Fibroblast of lung (primary cell): Measurements from ENCODE around the gene FILIP1L. TPM values are rescaled to one million over a fixed set of nuclear protein-coding genes. Genes with fewer than 3 reads are reported as not detected.

Experiments
- DNase-seq, 2 donors: peaks; one replicate each; pipeline versions ENCODE4 v3.0.0 to v3.0.0-alpha.2; 2010; ENCODE audit warnings: low read depth in 2 of 2
- H2AFZ ChIP-seq: 2 replicates; pipeline ENCODE4 v1.5.1; 2012; ENCODE audit warnings: low read length, control low read depth, inconsistent platforms
- H3K27ac ChIP-seq: 2 replicates; pipeline ENCODE4 v1.5.1; 2011; ENCODE audit warnings: low read length, control low read depth; ENCODE audit not compliant: insufficient read depth
- H3K27me3 ChIP-seq: 2 replicates; pipeline ENCODE4 v1.5.1; 2011; ENCODE audit warnings: mild to moderate bottlenecking, low read length; ENCODE audit not compliant: control insufficient read depth, insufficient read depth
- H3K36me3 ChIP-seq: 2 replicates; pipeline ENCODE4 v1.5.1; 2011; ENCODE audit warnings: low read length; ENCODE audit not compliant: control insufficient read depth, insufficient read depth
- H3K4me1 ChIP-seq: 2 replicates; pipeline ENCODE4 v1.5.1; 2011; ENCODE audit warnings: low read length; ENCODE audit not compliant: control insufficient read depth, insufficient read depth; ENCODE audit errors: extremely low read depth
- H3K4me2 ChIP-seq: 2 replicates; pipeline ENCODE4 v1.5.1; 2011; ENCODE audit warnings: low read length, control low read depth; ENCODE audit not compliant: insufficient read depth; ENCODE audit errors: extremely low read depth
- H3K4me3 ChIP-seq, 4 experiments: fragments of 200-600 bp in 1 of 4; sonication (generic) in 1 of 4; replicated peaks in 1 of 4; 2 replicates each; pipeline ENCODE4 v1.5.1; 2011 to 2016; ENCODE audit warnings: low read length in 4 of 4, low read depth in 3 of 4, mild to moderate bottlenecking in 3 of 4, control low read depth in 2 of 4, inconsistent platforms in 1 of 4, mixed read lengths in 1 of 4; ENCODE audit not compliant: insufficient read depth in 1 of 4; ENCODE audit errors: control extremely low read depth in 1 of 4
- H3K79me2 ChIP-seq: 2 replicates; pipeline ENCODE4 v1.5.1; 2012; ENCODE audit warnings: mild to moderate bottlenecking, low read length, inconsistent platforms; ENCODE audit not compliant: control insufficient read depth, insufficient read depth
- H3K9ac ChIP-seq: 2 replicates; pipeline ENCODE4 v1.5.1; 2011; ENCODE audit warnings: mild to moderate bottlenecking, low read length, control low read depth; ENCODE audit not compliant: insufficient read depth
- H3K9me3 ChIP-seq: 2 replicates; pipeline ENCODE4 v1.5.1; 2012; ENCODE audit warnings: low read depth, low read length; ENCODE audit not compliant: control insufficient read depth, insufficient read depth
- H4K20me1 ChIP-seq: 2 replicates; pipeline ENCODE4 v1.5.1; 2011; ENCODE audit warnings: low read length; ENCODE audit not compliant: control insufficient read depth, insufficient read depth; ENCODE audit errors: extremely low read depth
- EZH2 ChIP-seq: IDR thresholded peaks from 2 replicates; pipeline ENCODE4 v1.5.1; 2012; ENCODE audit warnings: low read length, control low read depth, mild to moderate bottlenecking; ENCODE audit errors: missing control alignments
- polyA plus RNA-seq, 2 donors: library from polyadenylated mRNA; depleted of rRNA in 1 of 2; stranded (reverse) in 1 of 2; unstranded in 1 of 2; fragments of >200 nt; gene quantifications; 2 replicates each; pipeline ENCODE4 v1.2.1, GENCODE V29; 2011 to 2012; ENCODE audit warnings: missing spikeins in 1 of 2
- total RNA-seq: library from RNA; depleted of rRNA; stranded (reverse); fragments of >200 nt; gene quantifications from 2 replicates; pipeline ENCODE4 v1.2.1, GENCODE V29; 2014
- TF ChIP-seq, protein P1 (sequence below), 2 donors: IDR thresholded peaks in 1 of 2; conservative IDR thresholded peaks in 1 of 2; 1 replicate in 1 of 2; 2 replicates in 1 of 2; pipeline ENCODE4 v1.5.1; 2011 to 2012; ENCODE audit warnings: low read length in 2 of 2, control low read depth in 1 of 2, inconsistent platforms in 1 of 2, low read depth in 1 of 2, mild to moderate bottlenecking in 1 of 2

Gene FILIP1L
- total and polyA plus RNA-seq, 2 donors (not counting 1 experiment from before 2014, with no cell fraction given) = 92.8 to 126 TPM

DNA sequence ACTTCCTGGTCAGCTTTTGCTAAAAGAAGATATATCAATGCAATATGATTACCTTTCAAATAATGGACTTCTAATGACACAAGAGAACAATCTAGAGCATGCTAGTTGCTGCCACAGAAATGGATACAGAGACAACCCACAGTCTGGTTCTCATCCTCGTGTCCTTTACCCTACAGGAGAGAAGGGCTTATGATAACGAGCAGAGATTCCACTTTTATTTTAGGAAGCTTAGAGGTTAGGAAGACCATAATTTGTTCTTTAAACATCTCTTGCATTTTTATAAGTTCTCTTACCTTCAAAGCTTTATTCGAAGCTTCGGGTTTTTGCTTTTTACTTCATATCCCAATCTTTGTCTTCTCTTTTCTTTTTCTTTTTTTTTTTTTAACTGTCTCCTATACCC, 39.1 kb downstream of the FILIP1L start:
- Histone ChIP-seq H3K27ac (no peak overlapping the region), H3K4me3 (no peak overlapping the region), H3K79me2 (no peaks in the 10 kb centered on the region), H3K4me1 (peaks cover 13% of the 10 kb centered on the region), H2AFZ (no peak overlapping the region), H3K9me3 (no peaks in the 10 kb centered on the region), H3K27me3 (no peaks in the 10 kb centered on the region), H4K20me1 (no peaks in the 10 kb centered on the region), H3K4me2 (no peak overlapping the region), H3K9ac (no peak overlapping the region), H3K36me3 (no peaks in the 10 kb centered on the region)
- DNase-seq = no peak
- TF ChIP-seq, protein P1, sequence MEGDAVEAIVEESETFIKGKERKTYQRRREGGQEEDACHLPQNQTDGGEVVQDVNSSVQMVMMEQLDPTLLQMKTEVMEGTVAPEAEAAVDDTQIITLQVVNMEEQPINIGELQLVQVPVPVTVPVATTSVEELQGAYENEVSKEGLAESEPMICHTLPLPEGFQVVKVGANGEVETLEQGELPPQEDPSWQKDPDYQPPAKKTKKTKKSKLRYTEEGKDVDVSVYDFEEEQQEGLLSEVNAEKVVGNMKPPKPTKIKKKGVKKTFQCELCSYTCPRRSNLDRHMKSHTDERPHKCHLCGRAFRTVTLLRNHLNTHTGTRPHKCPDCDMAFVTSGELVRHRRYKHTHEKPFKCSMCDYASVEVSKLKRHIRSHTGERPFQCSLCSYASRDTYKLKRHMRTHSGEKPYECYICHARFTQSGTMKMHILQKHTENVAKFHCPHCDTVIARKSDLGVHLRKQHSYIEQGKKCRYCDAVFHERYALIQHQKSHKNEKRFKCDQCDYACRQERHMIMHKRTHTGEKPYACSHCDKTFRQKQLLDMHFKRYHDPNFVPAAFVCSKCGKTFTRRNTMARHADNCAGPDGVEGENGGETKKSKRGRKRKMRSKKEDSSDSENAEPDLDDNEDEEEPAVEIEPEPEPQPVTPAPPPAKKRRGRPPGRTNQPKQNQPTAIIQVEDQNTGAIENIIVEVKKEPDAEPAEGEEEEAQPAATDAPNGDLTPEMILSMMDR (conservative IDR thresholded peaks at IDR 0.05 in 1 of 2, IDR thresholded peaks at IDR 0.05 in 1 of 2; ENCODE audit: low read depth in 1 of 2, low read length in 2 of 2) = no peak
- no peak for TF ChIP-seq EZH2

DNA sequence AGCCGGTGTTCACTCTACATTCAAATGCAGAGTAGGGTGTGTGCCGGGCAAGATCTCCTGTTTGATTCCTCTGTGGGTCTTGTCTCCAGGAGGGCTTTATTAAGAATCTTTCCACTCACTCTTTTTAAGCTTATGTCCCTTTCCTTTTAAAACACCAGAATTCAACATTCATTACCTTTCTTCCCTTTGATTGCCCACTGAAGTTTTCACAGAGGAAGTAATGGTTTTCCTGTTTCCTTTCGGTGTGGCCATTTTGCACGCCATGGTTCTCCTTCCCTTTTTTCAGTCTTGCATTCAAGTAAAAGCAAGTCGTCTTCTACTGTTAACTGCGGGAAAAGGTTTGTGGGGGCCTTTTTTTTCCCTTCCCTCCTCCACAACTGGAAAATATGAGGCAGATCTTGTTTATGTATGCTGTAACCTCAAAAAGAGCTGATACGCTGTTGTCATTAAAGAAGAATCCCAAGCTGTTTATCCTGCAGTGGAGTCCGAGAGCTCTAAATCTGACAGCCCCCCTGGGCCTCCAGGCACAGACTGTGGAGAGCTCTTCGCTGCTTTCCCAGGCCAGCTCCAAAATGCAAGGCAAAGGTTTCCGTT, 40.5 kb downstream of the FILIP1L start:
- Histone ChIP-seq H3K36me3 (no peaks in the 10 kb centered on the region), H3K4me3 (peak overlapping the region in 3 of 4 experiments; percentile 1 to 20 (median 5)), H3K27me3 (no peaks in the 10 kb centered on the region), H3K4me2 (peak overlapping the region; percentile 59), H4K20me1 (no peaks in the 10 kb centered on the region), H3K4me1 (peaks cover 15% of the 10 kb centered on the region), H3K9me3 (no peaks in the 10 kb centered on the region), H2AFZ (peak overlapping the region; percentile 38), H3K79me2 (no peaks in the 10 kb centered on the region), H3K27ac (peak overlapping the region; percentile 89), H3K9ac (peak overlapping the region; percentile 51)
- DNase-seq = peak; percentile 84 to 91
- TF ChIP-seq EZH2 = no peak

DNA sequence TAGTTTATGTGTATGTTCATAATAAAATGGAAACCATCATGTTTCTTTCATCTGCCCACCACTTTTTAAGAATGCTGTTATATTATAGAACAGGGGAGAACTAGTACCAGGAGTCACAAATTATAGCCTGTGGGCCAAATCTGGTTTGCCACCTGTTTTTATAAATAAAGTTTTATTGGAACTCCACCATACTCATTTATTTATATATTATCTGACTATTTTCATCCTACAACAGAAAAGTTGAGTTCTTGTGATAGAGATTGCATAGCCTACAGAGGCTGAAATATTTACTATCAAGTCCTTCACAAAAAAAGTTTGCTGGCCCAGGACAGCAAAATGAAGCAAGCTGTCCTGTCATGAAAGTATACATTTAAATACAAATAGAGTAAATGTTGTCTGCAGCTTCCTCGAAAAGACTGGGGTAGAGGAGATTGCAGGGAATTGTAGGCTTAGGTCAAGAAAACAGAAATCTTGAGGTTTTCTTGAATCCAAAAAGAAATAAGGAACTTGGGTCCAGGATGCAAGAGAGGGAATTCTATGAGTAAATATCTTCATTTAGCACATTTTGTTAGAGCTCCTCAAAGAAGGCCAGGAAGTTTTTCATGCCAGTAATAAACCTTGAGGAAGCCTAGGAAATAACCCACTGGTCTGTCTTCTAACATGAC, 41.1 kb downstream of the FILIP1L start:
- TF ChIP-seq EZH2 = no peak
- TF ChIP-seq, protein P1 (conservative IDR thresholded peaks at IDR 0.05 in 1 of 2, IDR thresholded peaks at IDR 0.05 in 1 of 2; ENCODE audit: low read depth in 1 of 2, low read length in 2 of 2) = no peak
- peak overlapping the region; percentile 89 for H3K27ac ChIP-seq
- no peaks in the 10 kb centered on the region for H3K9me3 ChIP-seq
- H3K27me3 ChIP-seq = no peaks in the 10 kb centered on the region
- H3K36me3 ChIP-seq = no peaks in the 10 kb centered on the region
- H3K9ac ChIP-seq = peak overlapping the region; percentile 51
- H3K4me1 ChIP-seq = peaks cover 16% of the 10 kb centered on the region
- no peaks in the 10 kb centered on the region for H3K79me2 ChIP-seq
- peak overlapping the region in 1 of 4 experiments; percentile 5 for H3K4me3 ChIP-seq
- no peaks in the 10 kb centered on the region for H4K20me1 ChIP-seq
- peak overlapping the region; percentile 38 for H2AFZ ChIP-seq
- peak overlapping the region; percentile 59 for H3K4me2 ChIP-seq
- DNase-seq = no peak
